PFSK-1 (cell line): ENCODE measurements around the gene FSTL4.

Source experiments
- FOXP2 ChIP-seq: optimal IDR thresholded peaks from 2 replicates; pipeline ENCODE3; 2011; ENCODE audit warnings: borderline replicate concordance, control low read depth, inconsistent platforms; ENCODE audit not compliant: insufficient read depth; ENCODE audit errors: extremely low read length, extremely low read depth
- POLR2AphosphoS5 ChIP-seq: IDR thresholded peaks from 2 replicates; pipeline ENCODE4 v1.6.1; 2012; ENCODE audit warnings: low read depth, mild to moderate bottlenecking, control low read depth, low read length, moderate library complexity
- SIN3A ChIP-seq: IDR thresholded peaks from 2 replicates; pipeline ENCODE4 v1.6.1; 2012; ENCODE audit warnings: mild to moderate bottlenecking, low read length, moderate library complexity, borderline replicate concordance; ENCODE audit not compliant: insufficient read depth
- TAF1 ChIP-seq: IDR thresholded peaks from 2 replicates; pipeline ENCODE4 v1.6.1; 2012; ENCODE audit warnings: low read length, control low read depth, borderline replicate concordance; ENCODE audit not compliant: insufficient read depth
- TF ChIP-seq, protein P1 (sequence below), 2 experiments: IDR thresholded peaks; 2 replicates each; pipeline versions ENCODE4 v1.6.1 to v1.8.0; 2011 to 2012; ENCODE audit warnings: low read depth in 2 of 2, low read length in 2 of 2, control low read depth in 1 of 2, inconsistent platforms in 1 of 2, mild to moderate bottlenecking in 1 of 2, moderate library complexity in 1 of 2; ENCODE audit not compliant: insufficient read depth in 1 of 2

Gene FSTL4

DNA sequence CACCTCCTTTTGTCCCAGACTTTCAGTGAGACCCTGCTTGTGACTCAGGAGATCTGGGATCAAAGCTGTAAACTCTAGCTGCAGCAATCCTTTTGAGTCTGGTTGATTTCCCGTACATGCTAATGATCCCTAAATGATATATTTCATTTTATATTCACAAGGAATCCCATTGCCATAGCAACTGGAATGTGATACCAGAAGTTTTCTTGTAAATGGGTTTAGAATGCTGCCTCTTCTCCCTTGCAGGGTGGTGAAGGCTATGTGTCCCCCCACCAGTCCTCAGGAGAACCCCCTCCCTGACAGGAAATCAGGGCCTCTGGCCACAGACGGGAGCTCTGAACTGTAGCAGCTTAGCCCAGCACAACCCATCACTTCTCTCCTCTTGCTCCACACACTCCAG, 215.0 kb downstream of the FSTL4 start:
- TF ChIP-seq, protein P1, sequence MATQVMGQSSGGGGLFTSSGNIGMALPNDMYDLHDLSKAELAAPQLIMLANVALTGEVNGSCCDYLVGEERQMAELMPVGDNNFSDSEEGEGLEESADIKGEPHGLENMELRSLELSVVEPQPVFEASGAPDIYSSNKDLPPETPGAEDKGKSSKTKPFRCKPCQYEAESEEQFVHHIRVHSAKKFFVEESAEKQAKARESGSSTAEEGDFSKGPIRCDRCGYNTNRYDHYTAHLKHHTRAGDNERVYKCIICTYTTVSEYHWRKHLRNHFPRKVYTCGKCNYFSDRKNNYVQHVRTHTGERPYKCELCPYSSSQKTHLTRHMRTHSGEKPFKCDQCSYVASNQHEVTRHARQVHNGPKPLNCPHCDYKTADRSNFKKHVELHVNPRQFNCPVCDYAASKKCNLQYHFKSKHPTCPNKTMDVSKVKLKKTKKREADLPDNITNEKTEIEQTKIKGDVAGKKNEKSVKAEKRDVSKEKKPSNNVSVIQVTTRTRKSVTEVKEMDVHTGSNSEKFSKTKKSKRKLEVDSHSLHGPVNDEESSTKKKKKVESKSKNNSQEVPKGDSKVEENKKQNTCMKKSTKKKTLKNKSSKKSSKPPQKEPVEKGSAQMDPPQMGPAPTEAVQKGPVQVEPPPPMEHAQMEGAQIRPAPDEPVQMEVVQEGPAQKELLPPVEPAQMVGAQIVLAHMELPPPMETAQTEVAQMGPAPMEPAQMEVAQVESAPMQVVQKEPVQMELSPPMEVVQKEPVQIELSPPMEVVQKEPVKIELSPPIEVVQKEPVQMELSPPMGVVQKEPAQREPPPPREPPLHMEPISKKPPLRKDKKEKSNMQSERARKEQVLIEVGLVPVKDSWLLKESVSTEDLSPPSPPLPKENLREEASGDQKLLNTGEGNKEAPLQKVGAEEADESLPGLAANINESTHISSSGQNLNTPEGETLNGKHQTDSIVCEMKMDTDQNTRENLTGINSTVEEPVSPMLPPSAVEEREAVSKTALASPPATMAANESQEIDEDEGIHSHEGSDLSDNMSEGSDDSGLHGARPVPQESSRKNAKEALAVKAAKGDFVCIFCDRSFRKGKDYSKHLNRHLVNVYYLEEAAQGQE (IDR thresholded peaks at IDR 0.05; ENCODE audit: insufficient read depth in 1 of 2, low read depth in 2 of 2, low read length in 2 of 2): no peak
- TF ChIP-seq POLR2AphosphoS5: no peak

DNA sequence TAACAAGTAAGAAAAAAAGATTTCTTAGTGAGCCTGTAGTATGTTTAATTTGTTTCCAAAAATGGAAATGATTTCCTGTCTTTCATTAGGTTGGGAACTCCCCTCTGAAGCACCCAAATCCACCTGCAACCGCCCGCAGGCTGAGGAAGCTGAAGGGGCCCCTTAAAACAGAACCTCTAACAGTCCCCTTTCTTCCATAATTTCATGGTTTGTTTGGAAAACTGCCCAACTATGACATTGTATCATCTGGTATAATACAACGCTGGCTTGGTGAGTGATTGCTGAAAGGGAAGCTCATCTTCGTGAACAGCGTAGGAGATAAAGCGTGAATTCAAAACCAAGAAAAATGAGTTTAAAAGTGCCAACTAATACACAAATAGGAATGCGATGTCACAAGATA, 215.5 kb downstream of the FSTL4 start:
- TF ChIP-seq TAF1 (no peak), POLR2AphosphoS5 (no peak), SIN3A (no peak), FOXP2 (no peak)
- TF ChIP-seq, protein P1 (IDR thresholded peaks at IDR 0.05; ENCODE audit: insufficient read depth in 1 of 2, low read depth in 2 of 2, low read length in 2 of 2): no peak

DNA sequence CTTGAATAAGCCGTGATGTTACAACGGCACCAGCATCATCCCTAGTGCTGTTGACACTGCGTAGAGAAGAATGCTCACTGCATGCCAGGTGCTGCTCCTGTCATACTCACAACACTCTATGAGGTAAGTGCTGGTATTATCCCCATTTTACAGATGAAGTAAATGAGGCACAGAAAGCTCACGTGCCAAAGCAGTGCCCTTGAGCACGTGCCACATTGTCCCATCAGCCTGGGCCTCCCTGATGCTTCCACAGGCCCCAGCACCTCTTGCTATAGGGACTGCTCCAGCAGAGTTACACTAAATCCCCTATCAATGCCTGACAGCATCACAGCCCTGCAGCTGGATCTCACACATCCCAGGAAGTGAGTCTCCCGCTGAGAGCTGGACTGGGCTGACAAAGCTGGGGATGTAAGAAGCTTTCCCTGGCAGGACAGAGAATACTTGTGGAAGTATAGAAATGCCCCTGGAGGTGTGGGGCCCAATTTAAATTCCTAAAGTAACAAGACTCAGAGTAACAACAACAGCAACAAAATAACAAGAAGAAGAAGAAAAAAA, 216.1 kb downstream of the FSTL4 start:
- TF ChIP-seq POLR2AphosphoS5 (no peak), SIN3A (no peak), TAF1 (no peak), FOXP2 (no peak)
- TF ChIP-seq, protein P1 (IDR thresholded peaks at IDR 0.05; ENCODE audit: insufficient read depth in 1 of 2, low read depth in 2 of 2, low read length in 2 of 2): no peak

DNA sequence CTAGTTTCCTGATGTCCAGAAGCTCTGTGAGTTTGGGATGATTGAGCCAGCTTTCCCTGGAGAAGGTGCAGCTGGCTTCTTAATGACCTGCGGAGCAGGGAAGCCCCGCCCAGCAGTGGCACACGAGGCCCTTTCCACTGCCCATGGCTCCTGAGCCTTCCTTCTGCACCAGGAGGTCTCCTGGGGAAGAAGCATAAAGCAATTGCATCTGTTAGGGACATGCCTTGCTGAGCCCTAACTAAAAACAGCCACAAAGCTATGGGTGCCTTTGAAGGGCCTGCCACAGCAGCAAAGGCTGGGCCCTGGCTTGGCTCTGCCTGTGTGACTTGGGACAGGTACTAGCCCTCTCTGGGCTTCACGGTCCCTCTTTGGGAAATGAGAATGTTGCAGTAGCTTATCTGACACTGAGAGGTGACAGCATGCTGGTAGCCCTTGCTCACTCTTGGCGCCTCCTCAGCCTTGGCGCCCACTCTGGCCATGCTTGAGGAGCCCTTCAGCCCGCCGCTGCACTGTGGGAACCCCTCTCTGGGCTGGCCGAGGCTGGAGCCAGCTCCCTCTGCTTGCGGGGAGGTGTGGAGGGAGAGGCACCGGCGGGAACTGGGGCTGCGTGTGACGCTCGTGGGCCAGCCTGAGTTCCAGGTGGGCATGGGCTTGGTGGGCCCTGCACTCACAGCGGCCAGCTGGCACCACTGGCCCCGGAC, 218.4 kb downstream of the FSTL4 start:
- no peak for TF ChIP-seq POLR2AphosphoS5

DNA sequence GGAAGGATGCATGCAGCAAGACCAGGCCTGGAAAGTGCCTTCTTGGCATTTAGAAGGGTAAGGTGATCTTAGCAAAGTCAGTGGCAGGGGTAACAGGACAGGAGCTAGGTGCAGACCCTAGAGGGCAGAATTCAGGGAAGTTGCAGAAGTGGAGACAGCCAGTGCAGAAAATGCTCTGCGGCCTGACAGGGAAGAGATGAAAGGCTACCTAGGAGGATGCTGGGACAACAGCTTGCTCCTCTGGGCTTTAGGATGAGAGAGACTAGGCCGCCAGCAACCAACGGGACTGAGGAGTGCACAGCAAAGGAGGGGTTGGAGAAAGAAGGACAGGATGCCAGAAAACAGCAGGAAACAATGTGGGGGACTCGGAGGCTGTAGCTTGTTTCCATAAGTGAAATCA, 219.9 kb downstream of the FSTL4 start:
- TF ChIP-seq, protein P1 (IDR thresholded peaks at IDR 0.05; ENCODE audit: insufficient read depth in 1 of 2, low read depth in 2 of 2, low read length in 2 of 2): no peak
- TF ChIP-seq FOXP2 (no peak), TAF1 (no peak), SIN3A (no peak), POLR2AphosphoS5 (no peak)
